SU-DHL-6 (cell line): Measurements from ENCODE around the gene PTPN21.

Experiments used
- H2AFZ ChIP-seq: fragments of 200-600 bp; sonication (generic); 2 replicates; pipeline ENCODE4 v1.6.1; 2014; ENCODE audit warnings: low read depth, mild to moderate bottlenecking, moderate library complexity, mixed read lengths, antibody characterized with exemption, low read length; ENCODE audit not compliant: severe bottlenecking
- H3F3A ChIP-seq: fragments of 200-600 bp; shearing (Covaris generic); 2 replicates; pipeline ENCODE4 v1.6.0; 2016; ENCODE audit warnings: antibody characterized with exemption, mild to moderate bottlenecking; ENCODE audit not compliant: insufficient read depth
- H3K27ac ChIP-seq: fragments of 200-600 bp; sonication (generic); 2 replicates; pipeline ENCODE4 v1.5.1; 2016; ENCODE audit warnings: low read depth, mild to moderate bottlenecking, low read length, moderate library complexity, mixed read lengths
- H3K27me3 ChIP-seq: fragments of 200-600 bp; sonication (generic), shearing (Covaris generic); 2 replicates; pipeline ENCODE4 v1.6.0; 2014; ENCODE audit warnings: mild to moderate bottlenecking, low read length
- H3K36me3 ChIP-seq: fragments of 200-600 bp; sonication (generic); 2 replicates; pipeline ENCODE4 v1.6.1; 2014; ENCODE audit warnings: mild to moderate bottlenecking, low read length, mixed read lengths
- H3K4me2 ChIP-seq: fragments of 300-600, 200-600 bp; shearing (Covaris generic), sonication (generic); 2 replicates; pipeline ENCODE4 v1.6.0; 2014; ENCODE audit warnings: low read length, low read depth, mild to moderate bottlenecking; ENCODE audit not compliant: poor library complexity, severe bottlenecking
- H3K4me3 ChIP-seq: fragments of 200-600 bp; sonication (generic); 2 replicates; pipeline ENCODE4 v1.5.1; 2014; ENCODE audit warnings: antibody characterized with exemption, low read length, mild to moderate bottlenecking, mixed read lengths; ENCODE audit not compliant: insufficient read depth, poor library complexity, severe bottlenecking
- H3K79me2 ChIP-seq: fragments of 200-600 bp; sonication (generic); 2 replicates; pipeline ENCODE4 v1.6.1; 2014; ENCODE audit warnings: mild to moderate bottlenecking, low read length, moderate library complexity; ENCODE audit not compliant: insufficient read depth
- H3K9ac ChIP-seq: fragments of 200-600 bp; sonication (generic); 2 replicates; pipeline ENCODE4 v1.7.0; 2014; ENCODE audit warnings: mild to moderate bottlenecking, low read length
- H3K9me2 ChIP-seq: fragments of 200-600 bp; sonication (generic); replicated peaks from 2 replicates; pipeline ENCODE4 v1.6.1; 2014; ENCODE audit warnings: low read length; ENCODE audit not compliant: insufficient read depth
- H3K9me3 ChIP-seq: fragments of 200-600 bp; sonication (generic); 2 replicates; pipeline ENCODE4 v1.6.1; 2014; ENCODE audit warnings: low read length, mixed read lengths; ENCODE audit not compliant: insufficient read depth
- H4K20me1 ChIP-seq: fragments of 200-600 bp; sonication (generic); 2 replicates; pipeline ENCODE4 v1.6.1; 2014; ENCODE audit warnings: low read depth, mild to moderate bottlenecking, antibody characterized with exemption, low read length, moderate library complexity, mixed read lengths
- CTCF ChIP-seq: fragments of 200-600 bp; sonication (generic); IDR thresholded peaks from one replicate; pipeline ENCODE4 v1.5.1; 2017; ENCODE audit warnings: antibody characterized with exemption, mild to moderate bottlenecking, low read length, moderate library complexity; ENCODE audit not compliant: insufficient read depth, poor library complexity, severe bottlenecking
- EZH2phosphoT487 ChIP-seq: fragments of 200-600 bp; sonication (generic), shearing (Covaris generic); conservative IDR thresholded peaks from 2 replicates; pipeline ENCODE4 v1.6.1; 2018; ENCODE audit warnings: mild to moderate bottlenecking, antibody characterized with exemption, low read length, moderate library complexity, mixed read lengths

The PTPN21 gene

GRCh38 chr14:88473791-88474190 is 81.0 kb downstream of the PTPN21 start:
- no peak overlapping the region for H3K4me2 ChIP-seq
- no peaks in the 10 kb centered on the region for H3K9me2 ChIP-seq
- no peak overlapping the region for H3K27ac ChIP-seq

GRCh38 chr14:88470542-88471440 is 84.0 kb downstream of the PTPN21 start:
- Histone ChIP-seq H2AFZ (no peak overlapping the region), H3K9me2 (no peaks in the 10 kb centered on the region), H3K27ac (no peak overlapping the region), H4K20me1 (no peaks in the 10 kb centered on the region), H3K9ac (no peak overlapping the region), H3K27me3 (no peaks in the 10 kb centered on the region), H3K36me3 (no peaks in the 10 kb centered on the region), H3K79me2 (no peaks in the 10 kb centered on the region), H3F3A (no peaks in the 10 kb centered on the region), H3K4me3 (no peak overlapping the region), H3K4me2 (no peak overlapping the region), H3K9me3 (no peaks in the 10 kb centered on the region)
- no peak for TF ChIP-seq CTCF
- TF ChIP-seq EZH2phosphoT487 = no peak

More at GRCh38 chr14:88473791-88474190, 81.0 kb downstream of the PTPN21 start:
- Histone ChIP-seq H2AFZ (no peak overlapping the region), H3K4me3 (no peak overlapping the region), H4K20me1 (no peaks in the 10 kb centered on the region), H3K9me3 (no peaks in the 10 kb centered on the region), H3K9ac (no peak overlapping the region), H3F3A (no peaks in the 10 kb centered on the region), H3K36me3 (no peaks in the 10 kb centered on the region), H3K79me2 (no peaks in the 10 kb centered on the region), H3K27me3 (no peaks in the 10 kb centered on the region)
- TF ChIP-seq CTCF (no peak), EZH2phosphoT487 (no peak)

- H3K36me3 ChIP-seq = no peaks in the 10 kb centered on the region
- H3K4me2 ChIP-seq = no peak overlapping the region
- no peaks in the 10 kb centered on the region for H4K20me1 ChIP-seq
- H3F3A ChIP-seq = no peaks in the 10 kb centered on the region
- no peak overlapping the region for H3K27ac ChIP-seq
- H3K79me2 ChIP-seq = no peaks in the 10 kb centered on the region
- H3K4me3 ChIP-seq = no peak overlapping the region
- no peaks in the 10 kb centered on the region for H3K27me3 ChIP-seq
- no peaks in the 10 kb centered on the region for H3K9me2 ChIP-seq
- TF ChIP-seq CTCF (no peak), EZH2phosphoT487 (no peak)
- no peak overlapping the region for H2AFZ ChIP-seq
- no peak overlapping the region for H3K9ac ChIP-seq
- H3K9me3 ChIP-seq = no peaks in the 10 kb centered on the region
Measured at GRCh38 chr14:88468406-88468805, 86.4 kb downstream of the PTPN21 start.
